Measurements from ENCODE around the gene TBX4.

Gene TBX4

GRCh38 chr17:61452301-61453290, at the start of gene TBX4:
Gene TBX4, plus strand, starts transcription at chr17:61452422. Its CDS starts 4,069 bp downstream, at chr17:61456491.
- no peak for DNase-seq (ENCODE audit: low read depth in 3 of 3)

GRCh38 chr17:61402978-61403800, 49.0 kb upstream of the TBX4 start:
- DNase-seq (ENCODE audit: low read depth in 3 of 3), result no peak

GRCh38 chr17:61403801-61404662, 48.2 kb upstream of the TBX4 start:
- DNase-seq (ENCODE audit: low read depth in 3 of 3), result no peak

GRCh38 chr17:61404663-61404912, 47.6 kb upstream of the TBX4 start:
- no peak for DNase-seq (ENCODE audit: low read depth in 3 of 3)

GRCh38 chr17:61404913-61405685, 47.1 kb upstream of the TBX4 start:
- DNase-seq (ENCODE audit: low read depth in 3 of 3), result no peak

- DNase-seq (ENCODE audit: low read depth in 3 of 3), result no peak
Measured at GRCh38 chr17:61405686-61406536, 46.3 kb upstream of the TBX4 start.

- no peak for DNase-seq (ENCODE audit: low read depth in 3 of 3)
Measured at GRCh38 chr17:61406537-61406845, 45.7 kb upstream of the TBX4 start.

GRCh38 chr17:61406971-61407911, 45.0 kb upstream of the TBX4 start:
- DNase-seq (ENCODE audit: low read depth in 3 of 3), result no peak

- no peak for DNase-seq (ENCODE audit: low read depth in 3 of 3)
Measured at GRCh38 chr17:61408151-61409041, 43.8 kb upstream of the TBX4 start.

GRCh38 chr17:61409301-61410112, 42.7 kb upstream of the TBX4 start:
- DNase-seq (ENCODE audit: low read depth in 3 of 3), result no peak

GRCh38 chr17:61410141-61411010, 41.8 kb upstream of the TBX4 start:
- DNase-seq (ENCODE audit: low read depth in 3 of 3), result peak; percentile 47 to 77 (median 52)

- no peak for DNase-seq (ENCODE audit: low read depth in 3 of 3)
Measured at GRCh38 chr17:61411011-61411260, 41.3 kb upstream of the TBX4 start.

- DNase-seq (ENCODE audit: low read depth in 3 of 3), result no peak
Measured at GRCh38 chr17:61411261-61412142, 40.7 kb upstream of the TBX4 start.

- peak; percentile 44 to 62 (median 61) for DNase-seq (ENCODE audit: low read depth in 3 of 3)
Measured at GRCh38 chr17:61412143-61412859, 39.9 kb upstream of the TBX4 start.

Data from stimulated activated CD4-positive, alpha-beta T cell treated with anti-CD3 and anti-CD28 coated beads, TNF-alpha, amount 100 ng/mL, for 48 hours (primary cell).